Measurements from ENCODE around the gene AKAP12. TPM values are rescaled to one million over a fixed set of nuclear protein-coding genes. Genes with fewer than 3 reads are reported as not detected.

AKAP12 gene
- total RNA-seq, 1 donor from 2014 or later, result 0.47 TPM

- intact Hi-C loops (cut with micrococcal nuclease), result no loop called here
- H3K27ac Mint-ChIP-seq, result no peak overlapping the region
- peaks cover 18% of the 10 kb centered on the region for H3K4me1 Mint-ChIP-seq (ENCODE audit: low read depth)
- peaks cover 57% of the 10 kb centered on the region for H3K27me3 Mint-ChIP-seq (ENCODE audit: insufficient read depth)
- H3K9me3 Mint-ChIP-seq, result no peaks in the 10 kb centered on the region
- H3K36me3 Mint-ChIP-seq (ENCODE audit: low read depth), result no peaks in the 10 kb centered on the region
- DNase-seq (ENCODE audit: low spot score), result no peak
- H3K4me3 Mint-ChIP-seq, result no peak overlapping the region
Observed at GRCh38 chr6:151292974-151293687, 53.4 kb downstream of the AKAP12 start.

GRCh38 chr6:151293688-151294016 lies 53.9 kb downstream of the AKAP12 start:
- peaks cover 54% of the 10 kb centered on the region for H3K27me3 Mint-ChIP-seq (ENCODE audit: insufficient read depth)

DNA sequence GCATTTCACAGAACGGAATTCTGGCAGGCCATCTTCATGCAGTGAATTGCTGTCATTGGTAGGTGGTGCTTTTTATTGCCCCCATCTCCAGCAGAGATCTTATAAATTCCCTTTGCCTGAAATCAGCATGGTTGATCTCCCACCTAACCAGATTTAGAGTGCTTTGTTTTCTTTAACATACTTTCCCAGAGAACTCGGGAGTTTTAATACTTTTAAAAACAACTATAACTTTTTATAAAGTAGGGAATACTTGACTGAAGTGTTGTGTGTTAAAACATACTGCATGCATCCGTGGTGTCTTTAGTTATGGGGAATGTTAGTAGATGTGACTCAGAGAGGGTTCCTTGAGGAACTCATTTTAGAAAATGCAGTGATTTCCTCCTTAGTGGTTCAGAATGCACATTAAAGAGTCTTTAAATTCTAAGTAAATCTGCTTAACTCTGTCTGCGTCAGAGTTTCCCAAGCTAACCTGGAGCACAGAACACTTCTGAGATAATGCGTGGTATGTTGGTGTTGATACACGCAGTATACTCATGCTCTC lies 54.9 kb downstream of the AKAP12 start:
- H3K9me3 Mint-ChIP-seq, result no peaks in the 10 kb centered on the region
- no peaks in the 10 kb centered on the region for H3K36me3 Mint-ChIP-seq (ENCODE audit: low read depth)
- no peak overlapping the region for H3K27ac Mint-ChIP-seq
- H3K4me1 Mint-ChIP-seq (ENCODE audit: low read depth), result peaks cover 9% of the 10 kb centered on the region
- DNase-seq (ENCODE audit: low spot score), result no peak
- no peak overlapping the region for H3K4me3 Mint-ChIP-seq
- H3K27me3 Mint-ChIP-seq (ENCODE audit: insufficient read depth), result peaks cover 49% of the 10 kb centered on the region
- intact Hi-C loops (cut with micrococcal nuclease), result no loop called here

More at GRCh38 chr6:151293688-151294016, 53.9 kb downstream of the AKAP12 start:
- Mint-ChIP-seq H3K36me3 (ENCODE audit: low read depth) (no peaks in the 10 kb centered on the region), H3K9me3 (no peaks in the 10 kb centered on the region), H3K4me1 (ENCODE audit: low read depth) (peaks cover 18% of the 10 kb centered on the region), H3K4me3 (no peak overlapping the region), H3K27ac (no peak overlapping the region)
- intact Hi-C loops (cut with micrococcal nuclease), result no loop called here
- no peak for DNase-seq (ENCODE audit: low spot score)

- no peaks in the 10 kb centered on the region for H3K4me1 Mint-ChIP-seq (ENCODE audit: low read depth)
- H3K36me3 Mint-ChIP-seq (ENCODE audit: low read depth), result no peaks in the 10 kb centered on the region
- H3K27ac Mint-ChIP-seq, result no peak overlapping the region
- intact Hi-C loops (cut with micrococcal nuclease), result no loop called here
- no peaks in the 10 kb centered on the region for H3K9me3 Mint-ChIP-seq
- H3K4me3 Mint-ChIP-seq, result no peak overlapping the region
- DNase-seq (ENCODE audit: low spot score), result no peak
- peaks cover 26% of the 10 kb centered on the region for H3K27me3 Mint-ChIP-seq (ENCODE audit: insufficient read depth)
Observed at GRCh38 chr6:151297886-151298285, 58.1 kb downstream of the AKAP12 start.

DNA sequence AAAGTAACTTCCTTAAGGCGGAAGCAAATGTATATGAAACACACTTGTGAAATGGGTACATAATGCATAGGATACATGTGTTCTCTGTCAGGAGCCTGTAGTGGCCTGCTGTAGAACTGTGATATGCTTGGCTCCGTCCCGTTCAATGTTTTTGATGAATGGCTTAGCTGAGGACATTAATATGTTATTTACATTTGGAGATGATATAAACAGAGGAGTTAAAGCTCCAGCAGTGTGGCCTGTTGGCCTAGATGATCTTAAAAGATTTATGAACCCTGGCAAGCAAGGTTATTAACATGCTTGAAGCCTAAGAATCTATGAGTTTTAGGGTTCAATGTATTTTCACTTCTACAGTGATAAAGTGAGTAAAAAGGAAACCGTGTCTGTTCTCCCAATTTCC lies 59.2 kb downstream of the AKAP12 start:
- intact Hi-C loops (cut with micrococcal nuclease), result no loop called here
- Mint-ChIP-seq H3K4me1 (ENCODE audit: low read depth) (no peaks in the 10 kb centered on the region), H3K27me3 (ENCODE audit: insufficient read depth) (peaks cover 19% of the 10 kb centered on the region), H3K27ac (no peak overlapping the region), H3K4me3 (no peak overlapping the region), H3K9me3 (no peaks in the 10 kb centered on the region), H3K36me3 (ENCODE audit: low read depth) (no peaks in the 10 kb centered on the region)
- no peak for DNase-seq (ENCODE audit: low spot score)

DNA sequence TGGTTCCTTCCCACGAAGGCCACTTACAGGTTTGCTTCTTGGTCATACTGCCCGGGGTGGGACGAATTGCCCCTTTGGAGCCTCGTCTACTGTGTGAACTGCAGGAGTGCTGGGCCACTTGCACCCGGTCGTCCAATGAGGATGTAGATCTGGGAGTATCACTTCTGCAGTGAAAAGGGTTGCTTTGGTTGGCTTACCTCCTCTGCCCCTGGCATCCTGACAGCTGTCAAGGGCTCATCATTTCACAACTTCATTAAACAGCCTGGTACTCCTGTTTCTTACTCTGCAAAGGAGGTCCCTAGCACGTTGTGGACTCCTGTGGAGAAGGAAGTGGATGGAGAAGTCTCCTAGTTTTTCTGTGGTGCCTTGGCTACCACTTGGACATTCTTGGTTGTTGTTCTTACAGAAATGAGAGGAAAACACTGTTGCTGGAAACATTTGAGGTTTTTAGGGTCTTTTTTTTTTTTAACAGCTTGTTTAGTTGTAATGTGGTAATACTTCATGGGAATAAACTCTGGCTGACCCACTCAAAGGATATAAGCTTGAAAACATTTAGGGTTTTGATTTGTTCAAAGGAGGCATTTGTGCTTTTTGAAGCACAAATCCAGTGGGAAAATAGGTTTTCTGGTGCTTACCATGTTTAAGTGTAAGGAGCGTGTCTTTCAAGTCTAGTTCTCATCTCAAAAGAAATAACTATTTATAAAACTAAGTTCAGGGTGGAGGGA lies 60.7 kb downstream of the AKAP12 start:
- H3K36me3 Mint-ChIP-seq (ENCODE audit: low read depth), result no peaks in the 10 kb centered on the region
- H3K9me3 Mint-ChIP-seq, result no peaks in the 10 kb centered on the region
- H3K27me3 Mint-ChIP-seq (ENCODE audit: insufficient read depth), result peaks cover 23% of the 10 kb centered on the region
- H3K4me1 Mint-ChIP-seq (ENCODE audit: low read depth), result no peaks in the 10 kb centered on the region
- intact Hi-C loops (cut with micrococcal nuclease), result no loop called here
- no peak overlapping the region for H3K27ac Mint-ChIP-seq
- DNase-seq (ENCODE audit: low spot score), result no peak
- H3K4me3 Mint-ChIP-seq, result no peak overlapping the region

GRCh38 chr6:151301547-151301946 lies 61.8 kb downstream of the AKAP12 start:
- H3K36me3 Mint-ChIP-seq (ENCODE audit: low read depth), result no peaks in the 10 kb centered on the region
- H3K4me3 Mint-ChIP-seq, result no peak overlapping the region
- no peak for DNase-seq (ENCODE audit: low spot score)
- peaks cover 29% of the 10 kb centered on the region for H3K27me3 Mint-ChIP-seq (ENCODE audit: insufficient read depth)
- no peaks in the 10 kb centered on the region for H3K9me3 Mint-ChIP-seq
- intact Hi-C loops (cut with micrococcal nuclease), result no loop called here
- H3K27ac Mint-ChIP-seq, result no peak overlapping the region
- no peaks in the 10 kb centered on the region for H3K4me1 Mint-ChIP-seq (ENCODE audit: low read depth)

- Mint-ChIP-seq H3K4me3 (no peak overlapping the region), H3K9me3 (no peaks in the 10 kb centered on the region), H3K27me3 (ENCODE audit: insufficient read depth) (peaks cover 19% of the 10 kb centered on the region), H3K27ac (no peak overlapping the region), H3K4me1 (ENCODE audit: low read depth) (no peaks in the 10 kb centered on the region), H3K36me3 (ENCODE audit: low read depth) (no peaks in the 10 kb centered on the region)
- intact Hi-C loops (cut with micrococcal nuclease), result no loop called here
- no peak for DNase-seq (ENCODE audit: low spot score)
Observed at GRCh38 chr6:151303231-151303630, 63.5 kb downstream of the AKAP12 start.

GRCh38 chr6:151306269-151306783 lies 66.6 kb downstream of the AKAP12 start:
- Mint-ChIP-seq H3K27ac (no peak overlapping the region), H3K4me3 (no peak overlapping the region), H3K4me1 (ENCODE audit: low read depth) (no peaks in the 10 kb centered on the region), H3K9me3 (no peaks in the 10 kb centered on the region), H3K27me3 (ENCODE audit: insufficient read depth) (peaks cover 26% of the 10 kb centered on the region), H3K36me3 (ENCODE audit: low read depth) (no peaks in the 10 kb centered on the region)
- no peak for DNase-seq (ENCODE audit: low spot score)
- intact Hi-C loops (cut with micrococcal nuclease), result no loop called here

DNA sequence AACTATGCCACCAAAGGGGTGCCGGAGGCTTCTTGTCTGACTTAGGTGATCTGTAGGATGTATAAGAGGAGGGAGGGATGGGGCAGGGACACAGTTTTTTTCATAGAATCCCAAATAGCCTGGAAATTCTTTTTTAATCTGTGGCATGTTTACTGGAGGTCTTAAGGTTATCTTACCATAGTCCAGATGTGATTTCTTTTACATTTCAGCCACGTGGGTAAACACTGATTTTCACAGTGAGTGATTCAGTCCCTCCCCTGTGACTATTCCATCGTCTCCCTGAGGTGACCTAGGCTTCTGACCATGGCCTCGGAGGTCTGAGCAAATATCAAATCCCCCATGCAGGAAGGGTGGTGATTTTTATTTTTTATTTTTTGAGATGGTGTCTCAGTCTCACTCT lies 67.7 kb downstream of the AKAP12 start:
- H3K9me3 Mint-ChIP-seq, result no peaks in the 10 kb centered on the region
- no peaks in the 10 kb centered on the region for H3K36me3 Mint-ChIP-seq (ENCODE audit: low read depth)
- DNase-seq (ENCODE audit: low spot score), result no peak
- no peak overlapping the region for H3K27ac Mint-ChIP-seq
- no peak overlapping the region for H3K4me3 Mint-ChIP-seq
- intact Hi-C loops (cut with micrococcal nuclease), result no loop called here
- H3K27me3 Mint-ChIP-seq (ENCODE audit: insufficient read depth), result peaks cover 26% of the 10 kb centered on the region
- H3K4me1 Mint-ChIP-seq (ENCODE audit: low read depth), result no peaks in the 10 kb centered on the region

DNA sequence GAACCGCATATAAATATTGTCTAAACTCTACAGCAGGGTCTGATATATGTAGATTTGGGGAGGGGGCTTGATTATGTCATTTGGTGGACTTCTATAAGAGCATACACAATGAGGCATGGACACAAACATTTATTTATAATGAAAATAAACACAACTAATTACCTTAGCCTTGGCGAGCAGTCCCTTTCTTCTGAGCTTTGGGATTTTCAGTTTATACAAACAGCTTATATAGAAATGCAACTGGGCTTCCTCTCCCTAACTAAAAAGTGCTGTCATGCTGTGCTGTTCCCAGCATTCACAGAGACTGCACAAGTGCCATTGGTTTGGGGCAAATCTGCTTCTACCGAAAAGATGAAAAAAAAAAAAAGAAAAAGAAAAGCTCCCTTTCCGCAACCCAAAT lies 69.9 kb downstream of the AKAP12 start:
- peaks cover 27% of the 10 kb centered on the region for H3K27me3 Mint-ChIP-seq (ENCODE audit: insufficient read depth)
- intact Hi-C loops (cut with micrococcal nuclease), result no loop called here
- no peaks in the 10 kb centered on the region for H3K36me3 Mint-ChIP-seq (ENCODE audit: low read depth)
- DNase-seq (ENCODE audit: low spot score), result no peak
- no peak overlapping the region for H3K4me3 Mint-ChIP-seq
- H3K9me3 Mint-ChIP-seq, result no peaks in the 10 kb centered on the region
- H3K27ac Mint-ChIP-seq, result no peak overlapping the region
- H3K4me1 Mint-ChIP-seq (ENCODE audit: low read depth), result no peaks in the 10 kb centered on the region

GRCh38 chr6:151310279-151310678 lies 70.5 kb downstream of the AKAP12 start:
- Mint-ChIP-seq H3K9me3 (no peaks in the 10 kb centered on the region), H3K27ac (no peak overlapping the region), H3K36me3 (ENCODE audit: low read depth) (no peaks in the 10 kb centered on the region), H3K4me3 (no peak overlapping the region), H3K27me3 (ENCODE audit: insufficient read depth) (peaks cover 21% of the 10 kb centered on the region), H3K4me1 (ENCODE audit: low read depth) (no peaks in the 10 kb centered on the region)
- intact Hi-C loops (cut with micrococcal nuclease), result no loop called here
- DNase-seq (ENCODE audit: low spot score), result no peak
